AG09319 (cell line): Measurements from ENCODE around the gene PYY.
A peak's percentile ranks its signal among the peaks of the same experiment; 100 is the strongest.

ENCODE experiments used
- DNase-seq: peaks from one replicate; pipeline ENCODE4 v3.0.0-alpha.2; 2010; ENCODE audit warnings: low read depth; ENCODE audit errors: extremely low read depth
- TF ChIP-seq, protein P1 (sequence below): IDR thresholded peaks from 2 replicates; pipeline ENCODE4 v1.5.1; 2011; ENCODE audit warnings: low read depth, mild to moderate bottlenecking, inconsistent platforms, low read length, moderate library complexity

PYY gene

GRCh38 chr17:43907425-43907981, 46.2 kb downstream of the PYY start, which contains the start of gene MPP2:
TSS of gene MPP2 (minus strand) at chr17:43907536. CDS start at chr17:43904460, 3,076 bp downstream.
- DNase-seq, result no peak
- TF ChIP-seq, protein P1, sequence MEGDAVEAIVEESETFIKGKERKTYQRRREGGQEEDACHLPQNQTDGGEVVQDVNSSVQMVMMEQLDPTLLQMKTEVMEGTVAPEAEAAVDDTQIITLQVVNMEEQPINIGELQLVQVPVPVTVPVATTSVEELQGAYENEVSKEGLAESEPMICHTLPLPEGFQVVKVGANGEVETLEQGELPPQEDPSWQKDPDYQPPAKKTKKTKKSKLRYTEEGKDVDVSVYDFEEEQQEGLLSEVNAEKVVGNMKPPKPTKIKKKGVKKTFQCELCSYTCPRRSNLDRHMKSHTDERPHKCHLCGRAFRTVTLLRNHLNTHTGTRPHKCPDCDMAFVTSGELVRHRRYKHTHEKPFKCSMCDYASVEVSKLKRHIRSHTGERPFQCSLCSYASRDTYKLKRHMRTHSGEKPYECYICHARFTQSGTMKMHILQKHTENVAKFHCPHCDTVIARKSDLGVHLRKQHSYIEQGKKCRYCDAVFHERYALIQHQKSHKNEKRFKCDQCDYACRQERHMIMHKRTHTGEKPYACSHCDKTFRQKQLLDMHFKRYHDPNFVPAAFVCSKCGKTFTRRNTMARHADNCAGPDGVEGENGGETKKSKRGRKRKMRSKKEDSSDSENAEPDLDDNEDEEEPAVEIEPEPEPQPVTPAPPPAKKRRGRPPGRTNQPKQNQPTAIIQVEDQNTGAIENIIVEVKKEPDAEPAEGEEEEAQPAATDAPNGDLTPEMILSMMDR, result peak; percentile 16

GRCh38 chr17:43906951-43907424, 46.8 kb downstream of the PYY start:
- no peak for DNase-seq
- TF ChIP-seq, protein P1, result no peak

GRCh38 chr17:43905985-43906852, 47.5 kb downstream of the PYY start:
- TF ChIP-seq, protein P1, result no peak
- no peak for DNase-seq

- no peak for DNase-seq
- TF ChIP-seq, protein P1, result no peak
These were observed 48.2 kb downstream of the PYY start for GRCh38 chr17:43905400-43905984.
